DOHH2 (cell line): Measurements from ENCODE around the gene FN3KRP.

Experiments
- EZH2phosphoT487 ChIP-seq: fragments of 200-600 bp; sonication (generic); IDR thresholded peaks from 2 replicates; pipeline ENCODE4 v1.6.1; 2017; ENCODE audit warnings: borderline replicate concordance, mild to moderate bottlenecking, antibody characterized with exemption, low read length, moderate library complexity, mixed read lengths
- TF ChIP-seq, protein P1 (sequence below): fragments of 200-600 bp; sonication (generic); IDR thresholded peaks from one replicate; pipeline ENCODE4 v1.5.1; 2014; ENCODE audit warnings: antibody characterized with exemption, mild to moderate bottlenecking, low read depth, low read length; ENCODE audit not compliant: poor library complexity, severe bottlenecking

GRCh38 chr17:82667668-82668000 is 48.9 kb upstream of the FN3KRP start:
- TF ChIP-seq EZH2phosphoT487 = no peak
- TF ChIP-seq, protein P1, sequence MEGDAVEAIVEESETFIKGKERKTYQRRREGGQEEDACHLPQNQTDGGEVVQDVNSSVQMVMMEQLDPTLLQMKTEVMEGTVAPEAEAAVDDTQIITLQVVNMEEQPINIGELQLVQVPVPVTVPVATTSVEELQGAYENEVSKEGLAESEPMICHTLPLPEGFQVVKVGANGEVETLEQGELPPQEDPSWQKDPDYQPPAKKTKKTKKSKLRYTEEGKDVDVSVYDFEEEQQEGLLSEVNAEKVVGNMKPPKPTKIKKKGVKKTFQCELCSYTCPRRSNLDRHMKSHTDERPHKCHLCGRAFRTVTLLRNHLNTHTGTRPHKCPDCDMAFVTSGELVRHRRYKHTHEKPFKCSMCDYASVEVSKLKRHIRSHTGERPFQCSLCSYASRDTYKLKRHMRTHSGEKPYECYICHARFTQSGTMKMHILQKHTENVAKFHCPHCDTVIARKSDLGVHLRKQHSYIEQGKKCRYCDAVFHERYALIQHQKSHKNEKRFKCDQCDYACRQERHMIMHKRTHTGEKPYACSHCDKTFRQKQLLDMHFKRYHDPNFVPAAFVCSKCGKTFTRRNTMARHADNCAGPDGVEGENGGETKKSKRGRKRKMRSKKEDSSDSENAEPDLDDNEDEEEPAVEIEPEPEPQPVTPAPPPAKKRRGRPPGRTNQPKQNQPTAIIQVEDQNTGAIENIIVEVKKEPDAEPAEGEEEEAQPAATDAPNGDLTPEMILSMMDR = no peak
